Measurements from ENCODE around the gene RASSF3. TPM values are rescaled to one million over a fixed set of nuclear protein-coding genes. Genes with fewer than 3 reads are reported as not detected.
A peak's percentile ranks its signal among the peaks of the same experiment; 100 is the strongest.

The RASSF3 gene
- total RNA-seq, 2 donors from 2014 or later = 52.0 to 54.5 TPM

DNA sequence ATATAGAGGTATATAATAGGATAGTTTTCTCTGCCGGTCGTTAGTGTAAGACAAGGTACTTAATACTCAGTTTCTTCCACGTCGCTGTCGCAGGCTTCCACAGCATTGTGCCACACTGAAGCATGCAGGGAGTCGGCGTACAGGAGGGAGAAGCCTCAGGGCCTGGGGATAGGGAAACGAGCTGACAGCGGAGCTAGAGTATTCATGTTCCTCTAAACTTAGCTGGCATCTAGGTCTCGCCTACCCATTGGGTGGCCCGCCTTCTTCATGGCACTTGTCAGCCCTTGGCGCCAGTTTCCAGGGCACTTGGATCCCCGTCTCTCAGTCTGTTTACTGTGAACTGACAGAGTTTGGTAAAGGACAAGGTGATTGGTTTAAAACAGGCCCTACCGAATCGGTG lies 75.3 kb downstream of the RASSF3 start:
- peaks cover 20% of the 10 kb centered on the region for H3K4me1 ChIP-seq (ENCODE audit: control insufficient read depth, insufficient read depth, low read length)
- H3K4me1 Mint-ChIP-seq = peaks cover 45% of the 10 kb centered on the region
- H3K9me3 ChIP-seq (ENCODE audit: control insufficient read depth, low read length) = no peaks in the 10 kb centered on the region
- H3K4me3 ChIP-seq (ENCODE audit: low read length) = no peak overlapping the region
- H3K4me3 Mint-ChIP-seq = no peak overlapping the region
- no peak overlapping the region for H3K9ac ChIP-seq (ENCODE audit: extremely low read depth, low read length, poor library complexity, severe bottlenecking)
- no peaks in the 10 kb centered on the region for H3K27me3 ChIP-seq (ENCODE audit: control insufficient read depth, insufficient read depth, low read length, poor library complexity, severe bottlenecking)
- H3K27ac Mint-ChIP-seq = no peak overlapping the region
- no peak overlapping the region for H3K27ac ChIP-seq (ENCODE audit: low read depth, low read length)
- H3K36me3 Mint-ChIP-seq (ENCODE audit: low read depth) = peaks cover 47% of the 10 kb centered on the region
- no peak for TF ChIP-seq CTCF (conservative IDR thresholded peaks at IDR 0.05)
- 96 to 99% methylated on average over 14 to 15 of the region's 15 CpGs for WGBS, 2 experiments (ENCODE audit: insufficient coverage in 1 of 2, insufficient read length in 1 of 2)
- no peaks in the 10 kb centered on the region for H3K27me3 Mint-ChIP-seq (ENCODE audit: insufficient read depth)
- no peaks in the 10 kb centered on the region for H3K9me3 Mint-ChIP-seq
- no peak for DNase-seq
- peaks cover 23% of the 10 kb centered on the region for H3K36me3 ChIP-seq (ENCODE audit: control insufficient read depth, insufficient read depth, low read length)

GRCh38 chr12:64687816-64688215 lies 77.5 kb downstream of the RASSF3 start:
- Mint-ChIP-seq H3K4me3 (no peak overlapping the region), H3K27ac (peak overlapping the region; percentile 66), H3K9me3 (no peaks in the 10 kb centered on the region), H3K27me3 (ENCODE audit: insufficient read depth) (no peaks in the 10 kb centered on the region), H3K4me1 (peaks cover 43% of the 10 kb centered on the region), H3K36me3 (ENCODE audit: low read depth) (peaks cover 59% of the 10 kb centered on the region)
- H3K27me3 ChIP-seq (ENCODE audit: control insufficient read depth, insufficient read depth, low read length, poor library complexity, severe bottlenecking) = no peaks in the 10 kb centered on the region
- peaks cover 13% of the 10 kb centered on the region for H3K4me1 ChIP-seq (ENCODE audit: control insufficient read depth, insufficient read depth, low read length)
- no peaks in the 10 kb centered on the region for H3K9me3 ChIP-seq (ENCODE audit: control insufficient read depth, low read length)
- H3K4me3 ChIP-seq (ENCODE audit: low read length) = no peak overlapping the region
- TF ChIP-seq CTCF (conservative IDR thresholded peaks at IDR 0.05) = no peak
- peaks cover 29% of the 10 kb centered on the region for H3K36me3 ChIP-seq (ENCODE audit: control insufficient read depth, insufficient read depth, low read length)
- no peak overlapping the region for H3K9ac ChIP-seq (ENCODE audit: extremely low read depth, low read length, poor library complexity, severe bottlenecking)
- H3K27ac ChIP-seq (ENCODE audit: low read depth, low read length) = no peak overlapping the region
- no peak for DNase-seq
- 82 to 87% methylated on average over 4 to 5 of the region's 5 CpGs for WGBS, 2 experiments (ENCODE audit: insufficient coverage in 1 of 2, insufficient read length in 1 of 2)

- Mint-ChIP-seq H3K27me3 (ENCODE audit: insufficient read depth) (no peaks in the 10 kb centered on the region), H3K4me1 (peaks cover 41% of the 10 kb centered on the region), H3K9me3 (no peaks in the 10 kb centered on the region), H3K36me3 (ENCODE audit: low read depth) (peaks cover 61% of the 10 kb centered on the region), H3K4me3 (no peak overlapping the region), H3K27ac (peak overlapping the region; percentile 66)
- TF ChIP-seq CTCF (conservative IDR thresholded peaks at IDR 0.05) = no peak
- Histone ChIP-seq H3K4me3 (ENCODE audit: low read length) (no peak overlapping the region), H3K9ac (ENCODE audit: extremely low read depth, low read length, poor library complexity, severe bottlenecking) (no peak overlapping the region), H3K36me3 (ENCODE audit: control insufficient read depth, insufficient read depth, low read length) (peaks cover 29% of the 10 kb centered on the region), H3K4me1 (ENCODE audit: control insufficient read depth, insufficient read depth, low read length) (peaks cover 11% of the 10 kb centered on the region), H3K9me3 (ENCODE audit: control insufficient read depth, low read length) (no peaks in the 10 kb centered on the region), H3K27me3 (ENCODE audit: control insufficient read depth, insufficient read depth, low read length, poor library complexity, severe bottlenecking) (no peaks in the 10 kb centered on the region), H3K27ac (ENCODE audit: low read depth, low read length) (peak overlapping the region; percentile 0)
- DNase-seq = no peak
- WGBS, 2 experiments (ENCODE audit: insufficient coverage in 1 of 2, insufficient read length in 1 of 2) = 87 to 100% methylated on average over 5 to 6 of the region's 6 CpGs
Measured at GRCh38 chr12:64688219-64688618, 77.9 kb downstream of the RASSF3 start.

Data from endodermal cell (in vitro differentiated cells).